Lower lobe of right lung (tissue), 2 donors: Measurements from ENCODE around the gene FCN2. TPM values are rescaled to one million over a fixed set of nuclear protein-coding genes. Genes with fewer than 3 reads are reported as not detected.

Experiments
- ATAC-seq, 2 donors: fragments of 200-7000 bp; cut with Tn5 transposase; one replicate each; pipeline ENCODE4 v1.9.1; 2020 to 2022; ENCODE audit warnings: mild to moderate bottlenecking in 2 of 2, moderate library complexity in 2 of 2
- DNase-seq: peaks from one replicate; pipeline ENCODE4 v3.0.0-alpha.2; 2020
- H3K27ac ChIP-seq: fragments of 200-600 bp; one replicate; pipeline ENCODE4 v1.8.0; 2022
- H3K27me3 ChIP-seq: fragments of 200-600 bp; one replicate; pipeline ENCODE4 v1.8.0; 2022; ENCODE audit warnings: low read depth
- H3K36me3 ChIP-seq: fragments of 200-600 bp; one replicate; pipeline ENCODE4 v1.8.0; 2022; ENCODE audit warnings: mild to moderate bottlenecking
- H3K4me1 ChIP-seq: fragments of 200-600 bp; one replicate; pipeline ENCODE4 v1.8.0; 2022
- H3K4me3 ChIP-seq: fragments of 200-600 bp; one replicate; pipeline ENCODE4 v1.8.0; 2022; ENCODE audit warnings: mild to moderate bottlenecking
- H3K9me3 ChIP-seq: fragments of 200-600 bp; one replicate; pipeline ENCODE4 v1.8.0; 2022
- intact Hi-C: fragments of 100-400 bp; cut with DNase I; formaldehyde crosslinking; loops from one replicate; pipeline ENCODE4 v1.11.0; 2022
- total RNA-seq: library from RNA; stranded (reverse); fragmentation: NEBNext Ultra II Directional; extraction: Animal tissue kit (Norgen Biotek cat#: 25700); gene quantifications from one replicate; pipeline ENCODE4 v1.2.1, GENCODE V29; 2021
- TF ChIP-seq, protein P1 (sequence below): fragments of 200-600 bp; IDR thresholded peaks from one replicate; pipeline ENCODE4 v1.8.0; 2022; ENCODE audit warnings: antibody characterized with exemption, mild to moderate bottlenecking
- donor health status: DM: no; HTN: yes; CAD: no; lungs with severe emphysema.

The FCN2 gene
- total RNA-seq, 1 donor from 2014 or later = not detected

DNA sequence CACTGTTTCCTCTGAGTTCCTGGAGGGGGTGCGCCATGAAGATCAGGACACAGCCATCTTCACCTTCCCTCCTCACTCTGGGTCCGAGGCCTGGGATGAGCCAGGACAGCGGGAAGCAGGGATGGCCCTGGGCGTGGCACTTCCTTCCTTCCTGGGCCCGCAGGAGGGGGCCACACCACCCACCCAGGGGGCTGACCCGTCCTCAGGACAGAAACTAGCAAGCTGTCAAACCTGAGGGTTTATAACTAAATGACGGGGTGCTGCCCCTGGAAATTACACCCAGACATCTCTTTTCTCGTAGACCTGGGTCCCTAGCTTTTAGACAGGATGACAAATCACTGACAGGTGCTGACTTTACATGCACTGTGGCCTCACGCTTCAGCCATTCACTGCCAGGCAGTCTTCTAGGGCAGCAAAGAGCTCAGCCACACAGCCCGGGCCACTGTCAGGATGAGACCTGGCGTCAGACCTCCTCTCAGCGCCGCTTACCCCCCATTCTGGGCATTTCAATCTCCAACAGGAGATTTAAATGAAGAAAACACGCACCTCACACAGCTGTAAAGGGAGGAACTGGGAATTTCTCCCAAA, 8.1 kb downstream of the FCN2 start:
- ATAC-seq (no peak), DNase-seq (peak; percentile 24)
- TF ChIP-seq, protein P1, sequence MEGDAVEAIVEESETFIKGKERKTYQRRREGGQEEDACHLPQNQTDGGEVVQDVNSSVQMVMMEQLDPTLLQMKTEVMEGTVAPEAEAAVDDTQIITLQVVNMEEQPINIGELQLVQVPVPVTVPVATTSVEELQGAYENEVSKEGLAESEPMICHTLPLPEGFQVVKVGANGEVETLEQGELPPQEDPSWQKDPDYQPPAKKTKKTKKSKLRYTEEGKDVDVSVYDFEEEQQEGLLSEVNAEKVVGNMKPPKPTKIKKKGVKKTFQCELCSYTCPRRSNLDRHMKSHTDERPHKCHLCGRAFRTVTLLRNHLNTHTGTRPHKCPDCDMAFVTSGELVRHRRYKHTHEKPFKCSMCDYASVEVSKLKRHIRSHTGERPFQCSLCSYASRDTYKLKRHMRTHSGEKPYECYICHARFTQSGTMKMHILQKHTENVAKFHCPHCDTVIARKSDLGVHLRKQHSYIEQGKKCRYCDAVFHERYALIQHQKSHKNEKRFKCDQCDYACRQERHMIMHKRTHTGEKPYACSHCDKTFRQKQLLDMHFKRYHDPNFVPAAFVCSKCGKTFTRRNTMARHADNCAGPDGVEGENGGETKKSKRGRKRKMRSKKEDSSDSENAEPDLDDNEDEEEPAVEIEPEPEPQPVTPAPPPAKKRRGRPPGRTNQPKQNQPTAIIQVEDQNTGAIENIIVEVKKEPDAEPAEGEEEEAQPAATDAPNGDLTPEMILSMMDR = no peak
- H3K4me3 ChIP-seq = no peak overlapping the region
- no peak overlapping the region for H3K27ac ChIP-seq
- H3K36me3 ChIP-seq = no peaks in the 10 kb centered on the region
- no peaks in the 10 kb centered on the region for H3K27me3 ChIP-seq
- peaks cover 4% of the 10 kb centered on the region for H3K4me1 ChIP-seq
- H3K9me3 ChIP-seq = no peaks in the 10 kb centered on the region
- intact Hi-C loops = no loop called here

DNA sequence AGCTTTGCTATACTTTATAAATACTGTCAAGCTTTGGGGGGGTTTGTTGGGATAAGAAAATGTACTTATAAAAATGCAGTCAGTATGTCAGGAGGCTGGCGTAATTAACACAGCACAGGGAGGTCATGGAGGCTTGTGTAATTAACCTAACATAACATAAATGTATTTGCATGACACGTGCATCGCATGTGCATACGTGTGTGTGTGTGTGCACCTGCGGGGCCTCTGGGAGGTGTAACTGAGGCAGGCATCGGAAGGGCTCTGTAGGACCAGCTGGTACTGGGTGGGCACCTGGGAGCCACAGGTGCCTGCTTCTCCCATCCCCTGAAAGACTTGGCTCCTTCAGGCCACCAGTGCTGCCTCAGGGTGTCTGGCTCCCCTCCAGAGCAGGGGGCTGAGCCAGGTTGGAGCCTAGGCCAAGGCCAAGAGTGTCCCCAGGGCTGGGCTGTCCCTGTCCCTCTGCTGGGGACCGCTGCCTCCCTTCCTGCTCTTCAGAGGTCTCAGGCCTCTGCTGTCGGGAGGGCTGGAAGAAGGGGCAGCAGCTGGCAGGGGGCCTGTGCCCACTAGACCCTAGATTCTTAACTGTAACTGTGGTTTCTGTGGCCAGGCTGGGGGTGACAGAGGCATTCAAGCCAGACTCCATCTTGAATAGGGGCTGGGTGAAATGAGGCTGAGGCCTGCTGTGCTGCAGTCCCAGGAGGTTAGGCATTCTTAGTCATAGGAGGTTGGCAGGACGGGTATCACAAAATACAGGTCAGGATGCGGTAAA, 9.0 kb downstream of the FCN2 start:
- TF ChIP-seq, protein P1 = no peak
- intact Hi-C loops = no loop called here
- ATAC-seq = no peak

GRCh38 chr9:134890155-134890495, 9.5 kb downstream of the FCN2 start:
- H3K4me1 ChIP-seq = peaks cover 4% of the 10 kb centered on the region
- DNase-seq = no peak
- ATAC-seq = no peak

More for the DNA sequence above, 9.0 kb downstream of the FCN2 start:
- Histone ChIP-seq H3K9me3 (no peaks in the 10 kb centered on the region), H3K4me3 (no peak overlapping the region), H3K27ac (no peak overlapping the region), H3K36me3 (no peaks in the 10 kb centered on the region), H3K27me3 (no peaks in the 10 kb centered on the region), H3K4me1 (peaks cover 4% of the 10 kb centered on the region)
- DNase-seq = peak; percentile 34

GRCh38 chr9:134891053-134891452, 10.4 kb downstream of the FCN2 start:
- intact Hi-C loops = no loop called here
- ATAC-seq (no peak), DNase-seq (no peak)
- no peak overlapping the region for H3K4me3 ChIP-seq
- H3K27me3 ChIP-seq = no peaks in the 10 kb centered on the region
- TF ChIP-seq, protein P1 = no peak
- peaks cover 10% of the 10 kb centered on the region for H3K4me1 ChIP-seq
- no peaks in the 10 kb centered on the region for H3K9me3 ChIP-seq
- no peak overlapping the region for H3K27ac ChIP-seq
- H3K36me3 ChIP-seq = no peaks in the 10 kb centered on the region

More at GRCh38 chr9:134890155-134890495, 9.5 kb downstream of the FCN2 start:
- H3K4me3 ChIP-seq = no peak overlapping the region
- TF ChIP-seq, protein P1 = no peak
- H3K9me3 ChIP-seq = no peaks in the 10 kb centered on the region
- no peak overlapping the region for H3K27ac ChIP-seq
- intact Hi-C loops = no loop called here
- no peaks in the 10 kb centered on the region for H3K36me3 ChIP-seq
- H3K27me3 ChIP-seq = no peaks in the 10 kb centered on the region

GRCh38 chr9:134891713-134892112, 11.1 kb downstream of the FCN2 start:
- no peaks in the 10 kb centered on the region for H3K9me3 ChIP-seq
- H3K4me1 ChIP-seq = peaks cover 15% of the 10 kb centered on the region
- H3K27me3 ChIP-seq = no peaks in the 10 kb centered on the region
- intact Hi-C loops = no loop called here
- TF ChIP-seq, protein P1 = no peak
- no peak overlapping the region for H3K4me3 ChIP-seq
- no peak overlapping the region for H3K27ac ChIP-seq
- peak; percentile 20 for DNase-seq
- ATAC-seq = no peak
- no peaks in the 10 kb centered on the region for H3K36me3 ChIP-seq
